ENCODE results near the gene SPCS3.
"Not testable (repeated sequence)": the region's sequence is repeated elsewhere in the genome, so short reads cannot be mapped to it uniquely, and the experiment has no call there.

Gene SPCS3

GRCh38 chr4:176306837-176307665, 12.7 kb upstream of the SPCS3 start:
- no peak for DNase-seq

GRCh38 chr4:176307666-176307930, 12.2 kb upstream of the SPCS3 start:
- no peak for DNase-seq

GRCh38 chr4:176308441-176308840, 11.3 kb upstream of the SPCS3 start:
- DNase-seq = no peak

- no peak for DNase-seq
Measured at GRCh38 chr4:176309046-176309445, 10.7 kb upstream of the SPCS3 start.

GRCh38 chr4:176309772-176310171, 10.0 kb upstream of the SPCS3 start:
- DNase-seq = no peak

DNA sequence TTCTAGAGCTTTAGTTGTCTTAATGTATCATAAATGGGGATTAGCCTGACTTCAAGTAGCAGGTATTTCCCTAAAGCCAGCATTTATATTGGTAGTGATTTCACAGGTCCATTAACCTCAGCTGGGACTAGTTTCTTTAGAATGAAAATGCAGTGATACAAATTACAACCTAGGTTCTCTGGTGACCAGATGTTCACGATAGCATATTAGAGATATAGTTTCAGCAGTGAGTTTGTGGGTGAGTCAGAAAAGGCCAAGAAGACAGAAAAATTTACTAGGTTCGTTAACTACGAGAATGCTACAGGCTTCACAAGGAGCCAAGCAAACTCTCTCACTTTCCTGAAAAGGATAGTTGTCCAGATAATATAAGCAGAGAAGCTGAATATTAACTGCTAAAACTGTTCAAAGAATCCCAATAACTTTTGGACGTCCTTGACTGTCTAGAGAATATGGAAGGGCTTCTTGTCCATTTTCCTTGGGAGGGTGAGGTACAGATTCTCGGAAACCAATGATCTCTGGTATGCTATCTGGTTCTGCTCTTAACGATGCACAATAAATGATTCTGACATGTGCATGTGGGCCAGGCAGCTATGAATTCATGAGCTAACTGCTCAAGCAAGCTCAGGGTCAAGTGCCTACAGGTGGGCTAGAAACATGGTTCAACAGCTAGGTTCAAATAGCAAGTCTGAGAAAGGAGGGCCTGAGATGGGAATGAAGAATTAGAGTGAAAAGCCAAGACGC, 6.0 kb upstream of the SPCS3 start:
- DNase-seq = no peak

DNA sequence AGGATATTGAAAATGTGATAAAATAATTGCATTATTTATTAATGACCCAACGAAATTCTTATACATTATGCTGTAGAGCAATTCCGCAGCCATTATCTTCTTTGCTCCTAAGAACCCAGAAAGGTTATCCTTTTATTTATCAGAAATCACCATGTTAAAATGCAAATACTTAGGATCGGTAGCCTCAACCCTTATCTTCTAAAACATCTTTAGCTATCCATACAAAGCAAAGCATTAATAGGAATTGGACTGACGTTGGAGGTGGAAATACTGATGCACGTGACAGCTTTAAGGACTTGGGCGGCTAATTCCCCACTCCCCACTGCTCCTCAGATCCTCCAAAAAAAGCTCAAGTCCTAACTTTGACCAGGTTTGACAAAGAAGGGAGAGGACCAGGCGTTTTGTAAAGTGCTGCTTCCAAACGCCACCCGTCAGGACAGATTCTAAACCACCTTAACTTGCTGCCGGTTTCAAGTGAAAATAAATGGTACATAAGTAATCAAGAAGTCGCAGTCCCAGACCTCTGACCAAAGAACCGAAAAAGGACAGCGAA, 539 bp upstream of the SPCS3 start:
- DNase-seq = no peak

- peak; percentile 83 for DNase-seq
Measured at GRCh38 chr4:176320340-176320975, 692 bp downstream of the SPCS3 start.

DNA sequence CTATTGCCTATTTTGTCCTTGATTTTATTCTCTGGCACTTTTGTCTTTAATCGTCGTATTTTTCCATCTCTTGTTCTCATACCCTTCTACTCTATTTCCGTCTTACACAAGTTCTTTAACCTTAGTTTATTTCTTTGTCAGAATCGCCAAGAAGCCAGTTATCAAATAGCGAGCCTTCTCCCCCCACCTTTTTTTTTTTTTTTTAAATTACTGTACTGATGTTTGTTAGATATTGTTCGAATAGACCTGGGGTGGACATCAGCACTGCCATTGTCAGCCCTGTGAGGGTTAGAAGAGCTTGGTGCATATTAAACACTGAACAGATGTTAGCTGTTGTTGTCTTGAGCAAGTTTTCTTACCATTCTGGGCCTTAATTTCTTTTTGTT, 1.2 kb downstream of the SPCS3 start:
- DNase-seq = no peak

- no peak for DNase-seq
Measured at GRCh38 chr4:176321589-176321988, 1.8 kb downstream of the SPCS3 start.

DNA sequence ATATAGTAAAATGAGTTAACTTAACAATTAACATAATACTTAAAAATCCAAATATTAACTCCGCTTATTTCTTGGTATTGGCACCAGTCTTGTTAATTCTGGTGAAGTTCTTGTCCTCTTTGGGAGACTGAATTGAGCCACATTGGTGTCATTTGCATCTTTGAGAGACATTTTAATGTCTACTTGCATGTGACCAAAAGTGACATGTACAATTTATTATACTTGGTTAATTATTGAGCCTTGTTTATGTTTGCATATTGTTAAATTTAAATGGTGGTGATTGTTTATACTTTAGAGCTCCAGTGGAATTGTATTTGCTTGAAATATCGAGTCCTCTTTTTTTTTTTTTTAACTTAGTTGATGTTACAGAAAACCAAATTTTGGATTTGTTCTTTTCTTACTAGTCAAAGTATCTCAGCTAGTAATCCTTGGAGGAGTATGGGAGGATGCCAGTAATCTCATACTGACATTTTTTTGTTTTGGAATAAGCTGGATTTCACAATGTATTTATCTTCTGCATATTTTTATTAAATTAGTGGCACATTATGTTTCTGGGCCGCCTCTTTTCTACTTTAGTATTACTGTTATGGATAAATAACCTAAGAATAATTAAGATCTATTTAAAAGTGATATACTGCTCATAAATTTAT, 3.9 kb downstream of the SPCS3 start:
- DNase-seq = no peak

- DNase-seq = not testable (repeated sequence)
Measured at GRCh38 chr4:176324876-176325275, 5.1 kb downstream of the SPCS3 start.

GRCh38 chr4:176333076-176333475, 13.3 kb downstream of the SPCS3 start:
- DNase-seq = no peak

DNA sequence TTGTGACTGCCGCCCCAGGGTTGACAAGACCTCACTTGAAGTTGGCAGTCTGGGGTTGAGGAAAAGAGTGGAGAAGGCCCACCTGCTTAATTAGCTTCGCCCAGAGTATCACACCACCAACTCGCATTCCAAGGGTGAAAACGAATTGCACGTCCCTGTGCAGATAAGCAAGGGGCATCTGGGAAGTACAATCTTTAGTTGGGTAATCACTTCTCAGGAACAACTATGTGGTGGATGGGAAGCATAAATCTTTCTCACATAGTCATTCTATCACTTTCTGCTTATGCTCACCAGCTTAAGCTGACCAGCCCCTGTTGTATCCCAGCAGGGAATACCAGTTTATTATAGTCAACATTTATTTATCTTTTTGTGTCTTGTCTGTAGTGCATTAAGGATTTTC, 14.3 kb downstream of the SPCS3 start:
- DNase-seq = no peak

DNA sequence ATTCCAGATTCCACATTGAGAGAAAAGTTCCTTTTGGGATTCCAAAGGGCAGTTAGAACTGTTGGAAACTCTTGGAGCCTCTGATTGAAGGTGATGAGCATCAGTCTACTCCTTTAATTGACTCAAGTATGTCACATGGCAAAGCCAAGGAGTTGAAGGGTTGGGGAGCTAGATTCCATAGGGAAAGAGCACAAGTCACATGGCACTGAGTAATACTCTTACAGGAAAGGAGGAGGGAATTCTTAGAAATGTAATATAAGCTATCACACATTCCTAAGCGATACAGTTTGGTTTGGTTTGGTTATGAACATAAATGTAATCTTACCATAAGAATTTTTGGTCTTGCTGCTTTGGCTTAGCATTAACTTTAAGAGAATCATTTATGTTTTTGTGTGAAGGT, 15.7 kb downstream of the SPCS3 start:
- no peak for DNase-seq

- no peak for DNase-seq
Measured at GRCh38 chr4:176339936-176340761, 20.4 kb downstream of the SPCS3 start.

- no peak for DNase-seq
Measured at GRCh38 chr4:176340871-176341685, 21.3 kb downstream of the SPCS3 start.

DNA sequence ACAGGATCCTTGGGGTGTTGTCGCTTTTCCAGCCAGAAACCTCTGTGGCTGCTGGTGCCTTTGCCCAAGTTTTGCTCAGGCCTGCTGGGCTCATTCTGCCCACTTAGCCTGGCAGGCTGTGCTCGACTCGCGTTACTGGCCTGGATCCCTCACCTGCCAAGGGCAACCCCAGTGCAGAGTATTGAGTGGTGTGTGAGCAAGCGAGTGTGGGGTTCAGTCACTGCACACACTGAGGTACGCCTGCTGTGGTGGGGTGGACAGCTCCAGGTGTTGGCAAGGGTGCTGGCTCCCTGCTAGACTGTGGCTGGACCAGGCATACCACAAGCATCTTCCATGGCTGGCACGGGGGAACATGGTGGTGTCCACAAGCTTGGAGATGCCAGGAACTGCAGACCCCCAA, 22.6 kb downstream of the SPCS3 start:
- no peak for DNase-seq

GRCh38 chr4:176343286-176343685, 23.5 kb downstream of the SPCS3 start:
- DNase-seq = no peak

- DNase-seq = not testable (repeated sequence)
Measured at GRCh38 chr4:176345346-176345745, 25.6 kb downstream of the SPCS3 start.

GRCh38 chr4:176346836-176347235, 27.1 kb downstream of the SPCS3 start:
- not testable (repeated sequence) for DNase-seq
